NCI-H1092 treated with DMSO at 0.1 percent for 48 hours (cell line): ENCODE measurements around the gene ITGA5.

Experiments used
- DNase-seq: peaks from one replicate; lab custom pipeline; 2025; lab: John Stamatoyannopoulos, UW

ITGA5 gene

DNA sequence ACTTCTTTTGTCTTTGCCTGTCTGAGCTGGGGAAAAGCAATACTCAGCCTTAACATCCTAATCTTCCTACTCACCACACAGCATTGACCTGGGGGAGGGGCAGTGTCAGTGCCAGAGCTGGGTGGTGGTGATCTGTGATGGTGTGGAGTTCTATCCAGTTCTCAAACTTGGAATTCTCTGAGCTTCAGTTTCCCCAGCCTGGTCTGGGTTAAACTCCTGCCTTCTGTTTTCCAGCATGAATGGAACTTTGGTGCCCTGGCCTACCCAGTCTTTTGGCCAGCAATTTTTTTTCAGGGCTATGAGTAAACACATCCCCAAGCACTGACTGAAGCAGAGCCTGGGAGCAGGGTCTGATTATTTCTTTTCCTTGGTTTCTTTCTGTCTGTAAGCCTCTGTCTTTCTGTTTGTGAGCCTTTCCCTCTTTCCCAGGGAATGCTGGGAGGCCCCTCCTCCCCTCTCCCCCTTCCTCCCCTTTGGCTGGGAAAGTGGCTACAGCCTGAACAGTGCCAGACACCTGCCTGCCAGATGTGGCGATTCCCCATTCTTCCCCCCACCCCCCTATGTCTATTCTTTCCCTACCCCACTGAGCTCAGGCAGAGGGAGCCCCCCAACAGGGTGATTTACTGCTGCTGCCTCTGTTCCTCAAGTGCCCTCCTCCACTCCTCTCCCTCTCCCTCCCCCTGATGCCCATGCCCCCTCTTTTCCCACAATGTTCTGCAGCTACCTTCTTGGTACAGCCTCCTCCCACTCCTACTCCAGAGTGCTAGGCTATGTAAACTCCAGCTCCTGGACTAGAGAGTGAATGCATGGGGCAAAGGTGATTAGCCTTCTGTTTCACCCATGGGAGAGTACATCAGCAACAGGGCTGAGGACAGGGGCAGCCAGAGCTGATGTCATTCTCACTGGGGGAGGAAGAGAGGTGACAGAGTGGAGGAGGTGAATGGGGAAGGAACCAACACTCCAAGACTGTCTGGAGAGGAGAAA lies 65.9 kb downstream of the ITGA5 start:
- DNase-seq = peak; percentile 98

DNA sequence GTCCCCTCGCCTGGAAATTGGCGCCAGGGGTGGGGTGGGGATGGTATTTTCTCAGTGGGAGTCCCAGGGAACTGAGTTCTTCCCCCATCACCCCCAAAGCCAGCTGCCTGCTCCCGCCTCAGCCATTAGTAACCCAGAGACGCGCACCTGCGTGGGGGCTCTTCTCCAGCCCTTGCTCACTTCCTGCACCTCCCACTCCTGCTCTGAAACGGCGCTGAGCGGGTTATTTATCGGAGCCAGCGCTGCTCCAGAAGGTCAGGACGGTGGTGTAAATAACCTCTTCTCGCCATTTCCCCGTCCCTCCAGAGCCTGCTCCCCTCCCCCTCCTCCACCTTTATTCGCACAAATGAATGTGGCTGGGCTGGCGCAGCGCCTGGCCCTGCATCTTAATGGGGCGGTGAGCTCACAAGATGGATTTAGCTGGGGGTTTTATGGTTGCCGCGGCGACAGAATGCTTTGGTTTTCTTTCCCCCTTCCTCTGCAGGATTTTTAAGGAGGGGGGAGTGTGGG lies 67.0 kb downstream of the ITGA5 start:
- DNase-seq = peak; percentile 98

DNA sequence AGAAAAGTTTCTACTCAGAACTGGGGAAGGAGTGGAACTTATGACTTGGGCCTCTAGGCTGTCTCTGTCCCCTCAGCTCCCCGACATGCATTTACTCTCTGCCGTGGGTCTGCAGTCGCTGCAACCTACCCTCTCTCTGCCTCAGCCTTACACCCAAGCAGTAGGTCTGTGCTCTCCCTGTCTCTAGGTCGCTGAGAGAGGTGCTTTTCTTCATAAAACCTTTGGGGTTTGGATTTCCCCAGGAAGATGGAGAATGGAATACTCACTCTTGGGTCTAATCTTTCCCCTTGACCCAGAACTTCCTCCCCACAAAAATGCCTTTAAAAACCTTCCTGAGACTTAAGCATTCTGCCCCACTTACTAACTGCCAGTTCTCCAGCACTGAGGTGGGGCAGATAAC lies 67.7 kb downstream of the ITGA5 start:
- DNase-seq = peak; percentile 71

DNA sequence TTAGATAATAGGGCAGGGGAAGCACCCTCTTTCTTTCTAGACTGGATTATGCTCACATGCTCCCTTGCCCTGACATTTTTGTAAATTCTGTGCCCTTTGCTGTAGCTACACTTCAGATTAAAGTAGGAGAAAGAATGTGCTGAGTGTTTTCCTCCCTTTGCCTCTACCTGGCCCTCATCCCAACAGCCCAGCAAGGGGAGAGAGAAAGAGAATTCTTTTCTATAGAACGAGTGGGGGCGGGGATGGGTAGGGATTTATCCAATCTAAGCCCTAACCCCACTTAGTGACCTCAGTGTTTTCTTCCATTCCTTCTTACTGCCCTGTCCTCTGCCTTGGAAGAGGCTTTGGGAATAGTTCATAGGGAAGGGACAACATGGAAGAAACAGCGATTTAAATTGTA lies 68.3 kb downstream of the ITGA5 start:
- DNase-seq = no peak

DNA sequence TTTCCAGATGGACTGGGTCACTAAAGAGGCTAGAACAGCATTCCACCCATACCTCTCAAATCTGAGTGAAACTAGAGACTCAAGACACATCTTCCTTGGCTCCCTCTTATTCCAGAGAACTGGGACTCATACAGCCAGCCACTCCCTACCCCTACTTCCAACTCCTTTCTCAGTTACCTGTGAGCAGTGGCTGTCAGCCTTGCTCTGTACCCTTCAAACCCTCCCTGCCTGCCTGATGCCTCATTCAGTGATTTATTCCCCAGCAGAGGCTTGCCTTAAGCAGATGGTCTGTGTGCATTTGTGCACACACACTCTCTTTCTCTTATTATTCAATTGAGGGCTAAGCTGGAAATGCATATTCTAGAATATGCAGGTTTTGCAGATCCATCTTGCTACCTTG lies 69.4 kb downstream of the ITGA5 start:
- DNase-seq = no peak

DNA sequence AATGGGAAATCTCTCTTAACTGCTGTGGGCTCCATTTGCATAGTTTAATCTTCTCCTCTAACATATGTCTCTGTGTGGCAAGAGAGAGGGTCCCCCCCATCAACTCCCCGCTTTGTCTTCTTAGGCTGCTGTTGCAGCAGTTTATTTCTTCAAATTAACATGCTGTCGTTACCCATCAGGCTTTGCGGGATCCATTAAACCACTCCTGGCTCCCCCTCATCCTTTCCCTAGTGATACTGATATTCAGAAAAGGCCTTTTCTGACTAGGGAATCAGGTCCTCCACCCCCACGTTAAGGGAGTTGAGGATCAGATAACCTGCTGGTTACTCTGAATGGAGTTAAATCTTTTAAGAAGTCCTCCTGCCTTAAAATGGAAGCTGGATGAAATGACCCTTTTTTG lies 70.0 kb downstream of the ITGA5 start:
- no peak for DNase-seq
